CD4-positive, alpha-beta T cell treated with Interleukin-6 for 4 hours (primary cell): Measurements from ENCODE around the gene ABHD17A.

ENCODE experiments used
- DNase-seq: peaks from one replicate; pipeline ENCODE4 v3.0.0-alpha.2; 2020; ENCODE audit warnings: mixed read lengths

Gene ABHD17A

DNA sequence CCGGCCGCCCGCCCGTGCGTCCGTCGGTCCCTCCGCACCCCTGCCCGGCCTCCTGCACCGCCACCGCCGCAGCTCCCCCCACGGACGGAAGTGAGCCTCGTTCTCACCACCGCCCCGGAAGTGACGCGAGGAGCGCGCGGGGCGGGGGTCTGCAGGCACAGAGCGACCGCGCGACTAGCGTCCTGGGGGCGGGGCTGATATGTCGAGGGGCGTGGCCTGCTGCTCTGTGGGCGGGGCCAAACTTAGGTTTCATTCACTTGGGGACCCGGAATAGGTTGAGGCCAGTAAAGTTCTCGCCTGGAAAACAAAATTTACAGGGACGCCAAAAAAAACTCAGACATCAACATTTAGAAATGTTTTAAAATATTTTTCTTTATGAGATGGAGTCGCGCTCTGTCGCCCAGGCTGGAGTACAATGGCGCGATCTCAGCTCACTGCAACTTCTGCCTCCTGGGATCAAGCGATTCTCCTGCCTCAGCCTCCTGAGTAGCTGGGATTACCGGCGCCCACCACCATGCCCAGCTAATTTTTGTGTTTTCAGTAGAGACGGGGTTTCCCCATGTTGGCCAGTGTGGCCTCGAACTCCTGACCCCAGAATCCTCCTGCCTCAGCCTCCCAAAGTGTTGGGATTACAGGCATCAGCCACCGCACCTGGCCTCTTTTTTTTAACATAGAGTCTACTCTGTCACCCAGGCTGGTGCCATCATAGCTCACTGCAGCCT, at the start of gene ABHD17A:
Gene ABHD17A, minus strand, starts transcription at position 99 of the 722 bp plus-strand sequence. CDS start 3,930 bp downstream, outside the sequence.
- DNase-seq: peak; percentile 95

DNA sequence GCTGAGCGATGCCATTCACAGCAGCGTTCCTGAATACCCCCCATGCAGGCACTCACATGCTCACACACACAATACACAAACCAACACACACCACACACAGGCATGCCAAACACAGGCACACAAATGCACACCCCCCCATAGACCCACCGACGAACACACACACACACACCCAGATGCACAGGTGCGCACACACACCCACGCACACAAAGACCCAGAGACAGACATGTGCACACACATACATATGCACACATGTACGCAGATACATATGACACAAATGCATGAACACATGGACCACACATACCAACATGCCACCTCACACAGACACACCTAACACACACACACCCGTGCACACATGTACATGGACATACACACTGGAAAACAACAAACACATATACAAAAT, 48.6 kb upstream of the ABHD17A start:
- DNase-seq: no peak

DNA sequence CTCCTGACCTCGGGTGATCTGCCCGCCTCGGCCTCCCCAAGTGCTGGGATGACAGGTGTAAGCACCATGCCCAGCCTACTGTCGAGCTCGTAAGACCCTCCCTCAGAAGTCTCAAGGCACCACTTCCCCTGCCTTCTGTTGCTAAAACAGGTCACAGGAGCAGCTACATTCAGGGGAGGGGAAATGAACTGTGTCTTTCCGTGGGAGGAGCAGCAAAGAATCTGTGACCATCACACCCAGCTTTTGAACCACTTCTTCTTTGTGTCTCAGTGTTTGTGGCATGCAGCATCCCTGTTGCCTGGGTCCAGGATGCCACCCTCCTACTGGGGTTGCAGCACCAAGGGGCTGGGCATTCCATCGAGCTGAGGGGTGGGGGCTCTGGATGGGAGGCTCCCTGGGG, 47.9 kb upstream of the ABHD17A start:
- no peak for DNase-seq

DNA sequence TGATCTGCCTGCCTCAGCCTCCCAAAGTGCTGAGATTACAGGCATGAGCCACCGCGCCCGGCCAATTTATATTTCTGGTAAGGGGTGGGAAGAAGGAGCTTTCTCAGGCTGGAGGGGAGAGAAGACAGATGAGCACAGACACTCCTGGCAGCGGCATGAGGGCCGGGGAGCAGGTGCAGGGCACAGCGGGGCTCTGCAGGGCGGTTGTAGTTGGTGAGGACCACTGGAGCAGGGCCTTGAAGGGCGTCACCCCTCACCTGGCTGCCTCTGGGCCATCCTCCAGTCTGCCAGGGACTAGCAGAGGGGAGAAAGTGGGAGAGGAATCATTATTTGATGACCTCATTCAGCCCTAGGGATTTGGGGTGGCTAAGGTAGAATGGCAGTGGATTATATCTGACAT, 47.1 kb upstream of the ABHD17A start:
- DNase-seq: no peak

DNA sequence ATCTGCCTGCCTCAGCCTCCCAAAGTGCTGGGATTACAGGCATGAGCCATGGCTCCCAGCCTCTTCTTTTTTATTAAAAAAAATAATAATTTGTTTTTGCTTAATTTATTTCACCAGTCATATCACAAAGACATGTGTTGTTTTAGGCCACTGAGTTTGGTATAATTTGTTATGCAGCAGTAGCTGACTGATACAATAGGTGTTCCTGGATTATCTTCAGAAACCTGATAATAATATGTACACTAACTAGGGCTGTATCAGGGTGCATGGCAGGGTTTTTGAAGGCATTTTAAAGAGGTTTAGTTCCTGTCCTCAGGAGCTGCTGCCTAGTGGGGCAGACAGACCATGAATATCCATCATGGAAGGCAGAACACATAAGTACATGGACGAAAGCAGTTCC, 46.1 kb upstream of the ABHD17A start:
- no peak for DNase-seq

DNA sequence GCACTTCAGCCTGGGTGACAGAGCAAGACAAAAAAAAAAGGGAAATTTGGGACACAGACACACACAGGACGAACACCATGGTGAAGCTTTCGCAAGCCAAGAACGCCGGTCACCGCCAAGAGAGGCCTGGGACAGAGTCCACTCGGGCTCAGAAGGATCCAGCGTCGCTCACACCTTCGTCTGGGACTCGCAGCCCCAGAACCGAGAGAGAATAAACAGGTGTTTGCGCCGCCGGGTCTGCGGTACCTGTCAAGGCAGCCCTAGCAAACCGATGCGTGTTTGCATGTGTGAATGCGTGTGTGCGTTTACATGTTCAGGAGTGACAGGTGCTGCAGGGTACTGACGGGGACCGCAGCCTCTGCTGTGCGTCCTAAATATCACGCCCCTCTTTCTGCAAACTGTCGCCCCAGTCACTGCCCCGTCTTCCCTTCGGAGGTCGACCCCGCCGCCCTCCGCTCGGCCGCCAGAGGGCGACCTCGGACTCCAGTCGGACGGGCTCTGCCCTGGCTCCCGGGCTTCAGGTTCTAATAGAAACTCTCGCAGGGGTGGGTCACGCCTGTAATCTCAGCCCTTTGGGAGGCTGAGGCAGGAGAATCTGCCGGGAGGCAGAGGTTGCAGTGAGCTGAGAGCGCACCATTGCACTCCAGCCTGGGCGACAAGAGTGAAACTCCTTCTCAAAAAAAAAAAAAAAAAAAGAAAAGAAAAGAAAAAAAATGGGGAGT, 43.9 kb upstream of the ABHD17A start:
- DNase-seq: peak; percentile 86

DNA sequence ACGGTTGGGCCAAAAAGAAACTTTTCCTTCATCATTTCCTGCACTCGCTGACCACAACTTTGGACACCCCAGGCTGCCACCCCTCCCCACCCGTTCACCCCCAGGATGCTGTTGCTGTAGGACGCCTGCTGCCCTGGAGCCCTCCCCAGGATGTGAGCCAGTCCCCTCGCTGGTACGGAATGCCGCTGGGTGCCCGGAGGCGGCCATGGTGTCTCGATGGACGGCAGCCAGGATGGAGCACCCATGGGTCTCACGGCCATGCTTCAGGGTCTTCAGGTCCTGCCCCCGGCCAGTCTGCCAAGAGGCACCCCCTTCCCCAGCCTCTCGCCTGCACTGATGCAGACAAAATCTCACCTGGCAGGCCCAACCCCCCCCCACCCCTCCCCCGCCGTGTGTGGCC, 40.2 kb upstream of the ABHD17A start:
- DNase-seq: no peak

DNA sequence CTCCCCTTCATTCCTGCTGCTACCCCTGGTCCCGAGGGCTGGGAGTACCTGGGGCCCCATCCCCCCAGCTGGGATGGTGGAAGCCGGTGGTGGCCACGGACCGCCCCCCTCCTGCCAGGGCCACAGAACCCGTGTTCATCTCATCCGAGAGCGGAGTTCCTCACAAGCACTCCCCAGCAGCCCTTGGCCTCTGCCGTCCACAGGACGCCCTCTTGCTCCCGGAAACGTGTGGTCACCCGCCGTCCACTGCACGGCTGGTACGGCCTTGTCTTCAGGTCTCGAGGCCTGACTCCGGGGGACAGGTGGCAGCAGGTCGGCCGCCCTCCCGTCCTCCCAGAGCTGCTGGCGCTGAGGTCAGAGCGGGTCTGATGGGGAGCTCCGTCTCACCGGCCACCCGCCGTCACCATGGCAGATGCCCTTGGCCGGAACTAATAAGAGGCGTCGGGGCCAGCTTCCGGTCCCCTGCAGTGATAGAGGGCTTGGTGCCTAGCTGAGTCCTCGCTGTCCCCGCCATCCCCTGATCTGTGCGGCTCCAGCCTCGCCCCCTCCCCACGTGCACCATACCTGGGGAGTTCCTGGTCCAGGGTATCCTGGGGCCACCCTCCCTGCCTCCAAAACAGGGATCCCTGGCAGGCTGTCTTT, 39.1 kb upstream of the ABHD17A start:
- DNase-seq: no peak

DNA sequence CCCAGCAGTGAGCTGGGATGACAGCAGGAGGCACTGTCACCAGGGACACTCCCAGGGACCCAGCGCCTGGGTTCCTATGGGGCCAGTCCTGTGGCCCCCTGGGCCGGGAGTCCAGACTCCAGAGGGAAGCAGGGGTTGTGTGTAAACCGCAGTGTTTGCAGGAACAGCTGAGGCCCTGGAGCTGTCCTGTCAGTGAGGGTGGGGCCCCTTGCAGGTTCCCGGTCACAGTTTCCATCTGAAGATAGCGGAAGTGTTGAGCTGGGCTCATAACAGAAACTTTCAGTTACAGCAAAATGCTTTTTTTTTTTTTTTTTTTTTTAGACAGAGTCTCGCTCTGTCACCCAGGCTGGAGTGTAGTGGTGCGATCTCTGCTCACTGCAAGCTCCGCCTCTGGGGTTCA, 38.0 kb upstream of the ABHD17A start:
- DNase-seq: peak; percentile 51

DNA sequence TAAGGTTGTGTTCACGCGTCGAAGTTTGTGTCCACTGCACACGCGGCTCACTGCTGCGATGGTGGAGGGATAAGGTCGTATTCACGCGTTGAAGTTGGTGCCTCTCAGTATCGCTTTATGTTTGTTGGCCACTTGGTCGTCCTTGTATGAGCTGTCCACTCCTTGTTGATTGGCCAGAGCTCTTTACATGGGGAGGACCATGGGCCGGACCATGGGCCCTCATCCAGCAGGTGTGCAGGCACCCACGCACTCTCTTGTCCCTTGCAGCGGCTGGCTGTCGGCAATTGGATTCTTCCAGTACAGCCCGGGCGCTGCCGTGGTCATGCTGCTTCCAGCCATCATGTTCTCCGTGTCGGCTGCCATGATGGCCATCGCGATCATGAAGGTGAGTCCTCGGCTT, 37.5 kb upstream of the ABHD17A start:
- DNase-seq: no peak

DNA sequence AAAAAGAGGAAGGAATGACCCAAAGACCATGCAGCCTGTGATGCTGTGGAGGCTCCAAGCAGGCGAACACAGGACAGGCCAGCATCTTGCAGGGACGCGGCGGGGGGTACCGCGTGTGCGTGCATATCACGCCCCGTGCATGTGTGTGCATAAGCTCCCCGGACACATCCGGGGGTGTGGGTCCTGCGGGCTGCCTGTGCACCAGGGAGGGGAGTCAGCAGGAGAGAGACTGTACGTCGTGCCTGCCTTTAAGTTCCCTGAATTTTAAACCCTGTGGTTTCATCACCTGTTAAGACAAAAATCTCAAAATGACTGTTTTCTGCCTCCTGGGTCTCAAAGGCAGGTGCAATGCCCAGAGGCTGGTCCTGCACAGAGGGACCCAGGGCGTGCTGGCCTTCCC, 36.5 kb upstream of the ABHD17A start:
- no peak for DNase-seq

DNA sequence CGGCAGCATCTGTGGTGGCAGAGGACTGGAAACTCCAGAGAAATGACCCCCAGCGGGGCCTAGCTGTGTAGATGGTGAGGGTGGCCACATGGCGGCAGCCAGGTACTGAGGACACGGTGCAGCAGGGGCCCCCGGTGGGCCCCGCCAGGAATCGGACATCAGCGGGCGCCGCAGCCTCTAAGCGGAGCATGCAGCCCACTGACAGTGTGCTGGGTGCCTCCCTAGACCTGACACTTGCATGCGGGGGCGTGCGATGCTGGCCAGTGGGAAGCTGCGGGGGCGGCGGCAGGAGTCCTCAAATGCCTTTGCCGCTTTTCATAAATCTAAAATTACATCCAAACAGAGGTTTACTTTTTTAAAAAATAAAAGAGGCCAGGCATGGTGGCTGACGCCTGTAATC, 36.0 kb upstream of the ABHD17A start:
- no peak for DNase-seq

DNA sequence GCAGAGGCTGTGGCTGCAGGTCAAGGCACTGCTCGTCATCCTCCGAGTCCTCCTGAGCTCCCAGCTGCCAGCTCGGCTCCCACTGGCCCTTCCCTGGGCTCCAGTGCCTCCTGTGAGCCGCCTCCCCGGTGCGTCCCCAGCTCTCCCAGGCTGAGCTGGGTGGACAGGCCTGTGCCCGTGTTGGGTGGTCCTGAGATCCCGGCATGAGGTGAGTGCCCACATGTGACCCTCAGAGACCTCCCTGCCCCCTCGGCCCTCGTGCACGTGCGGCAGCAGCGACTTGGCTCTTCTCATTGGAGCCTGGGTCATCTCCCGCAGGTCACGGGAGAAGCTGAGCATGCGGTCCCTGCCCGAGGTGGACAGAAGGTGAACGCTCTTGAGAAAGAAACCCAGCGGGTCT, 35.3 kb upstream of the ABHD17A start:
- no peak for DNase-seq

DNA sequence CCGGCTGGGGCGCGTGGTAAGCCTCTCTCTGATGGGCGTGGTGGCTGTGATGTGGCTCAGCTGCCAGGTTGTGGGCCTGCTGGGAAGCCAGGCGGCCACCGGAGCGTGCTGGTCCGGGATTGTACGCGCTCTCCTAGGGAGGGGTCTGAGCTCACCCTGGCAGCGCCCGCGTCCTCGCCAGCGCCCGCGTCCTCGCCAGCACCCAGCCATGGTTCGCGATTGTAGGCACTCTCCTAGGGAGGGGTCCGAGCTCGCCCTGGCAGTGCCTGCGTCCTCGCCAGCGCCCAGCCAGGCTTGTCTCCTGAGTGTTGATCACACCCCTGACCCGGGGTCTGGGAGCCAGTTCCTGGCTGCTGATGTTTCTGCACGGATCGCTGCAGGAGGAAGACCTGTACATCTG, 33.7 kb upstream of the ABHD17A start:
- no peak for DNase-seq

DNA sequence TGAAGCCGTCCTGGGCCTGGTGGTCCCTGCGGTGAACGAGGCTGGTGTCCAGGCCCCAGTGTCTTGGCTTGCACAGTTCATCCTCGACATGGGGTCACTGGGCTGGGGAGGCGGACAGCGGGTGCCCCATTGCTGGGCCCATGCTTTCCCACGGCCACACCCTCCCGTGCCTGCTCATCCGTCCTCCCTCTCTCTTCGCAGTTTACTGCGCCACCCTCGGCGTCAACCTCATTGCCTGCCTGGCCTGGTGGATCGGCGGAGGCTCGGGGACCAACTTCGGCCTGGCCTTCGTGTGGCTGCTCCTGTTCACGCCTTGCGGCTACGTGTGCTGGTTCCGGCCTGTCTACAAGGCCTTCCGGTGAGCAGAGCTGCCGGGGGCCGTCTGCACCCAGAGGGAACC, 32.6 kb upstream of the ABHD17A start:
- no peak for DNase-seq

DNA sequence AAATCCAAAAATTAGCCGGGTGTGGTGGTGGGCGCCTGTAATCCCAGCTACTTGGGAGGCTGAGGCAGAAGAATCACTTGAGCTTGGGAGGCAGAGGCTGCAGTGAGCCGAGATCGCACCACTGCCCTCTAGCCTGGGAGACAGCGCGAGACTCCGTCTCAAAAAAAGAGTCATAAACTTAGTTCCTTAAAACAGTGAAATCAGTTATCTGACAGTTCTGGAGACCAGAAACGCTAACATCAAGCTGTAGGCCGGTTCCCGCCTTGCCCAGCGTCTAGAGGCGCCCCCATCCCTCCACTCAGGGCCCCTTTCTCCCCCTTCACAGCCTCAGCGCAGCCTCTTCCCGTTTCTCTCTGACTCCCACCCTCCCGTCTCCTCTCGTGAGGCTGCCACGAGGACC, 31.9 kb upstream of the ABHD17A start:
- DNase-seq: no peak

DNA sequence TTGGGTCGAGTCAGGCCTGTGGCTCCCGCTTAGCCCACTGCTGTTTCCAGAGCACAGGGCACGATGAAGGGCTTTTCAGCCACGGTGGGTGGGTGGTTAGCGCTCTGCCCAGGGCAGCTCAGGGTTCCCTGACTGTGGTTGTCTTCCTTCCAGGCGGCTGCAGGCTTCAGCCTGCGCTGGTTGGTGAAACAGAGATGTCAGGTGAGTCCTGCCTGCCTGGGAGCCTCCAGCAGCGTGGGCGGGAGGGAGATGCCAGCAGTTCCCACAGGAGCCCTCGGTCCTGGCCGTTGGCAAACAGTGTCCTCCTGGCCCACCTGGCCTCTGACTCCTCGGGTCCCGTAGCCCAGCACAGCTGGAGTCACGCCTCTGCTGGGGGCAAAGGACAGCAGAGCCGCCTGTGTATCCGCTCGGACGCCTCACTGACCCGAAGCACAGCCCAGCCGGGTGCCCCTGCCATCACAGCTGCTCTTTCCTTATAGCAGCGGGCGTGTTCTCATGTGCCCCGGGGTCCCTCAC, 29.6 kb upstream of the ABHD17A start:
- no peak for DNase-seq

DNA sequence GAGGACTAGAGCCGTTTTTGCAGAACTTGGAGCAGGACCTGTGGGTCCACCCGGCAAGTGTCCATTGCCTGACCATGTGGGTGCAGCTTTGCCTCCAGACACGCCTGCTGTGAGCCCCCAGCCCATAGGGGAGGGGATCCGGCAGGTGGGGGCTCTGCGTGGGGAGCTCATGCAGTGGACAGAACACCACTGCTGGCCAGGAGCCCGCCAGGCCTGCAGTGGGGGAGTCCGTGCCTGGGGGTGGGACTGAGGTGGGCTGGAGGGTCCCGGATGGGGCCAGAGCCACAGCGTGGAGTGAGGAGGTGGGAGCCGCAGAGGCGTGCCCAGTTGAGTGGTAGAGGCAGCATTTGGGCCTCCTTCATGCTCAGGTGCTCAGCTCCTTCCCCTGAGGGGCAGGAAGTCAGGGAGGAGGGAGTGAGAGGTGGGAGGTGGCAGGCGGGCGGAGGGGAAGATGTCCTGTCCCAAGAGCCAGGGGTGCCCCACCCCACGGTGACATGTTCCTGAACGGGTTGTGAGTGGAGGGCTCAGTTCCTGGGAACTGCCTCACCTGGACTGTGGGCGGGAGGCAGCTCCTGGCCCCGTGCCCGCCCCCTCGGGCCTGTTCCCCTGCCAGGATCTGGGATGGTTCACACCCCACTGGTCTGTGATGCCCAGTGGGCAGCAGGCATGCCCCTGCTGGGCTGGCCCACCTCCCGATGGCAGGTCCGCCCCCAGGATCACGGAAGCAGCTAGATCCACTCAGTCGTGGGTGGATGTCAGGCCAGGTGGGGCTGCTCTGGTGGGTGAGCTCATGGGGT, 28.7 kb upstream of the ABHD17A start:
- DNase-seq: no peak

DNA sequence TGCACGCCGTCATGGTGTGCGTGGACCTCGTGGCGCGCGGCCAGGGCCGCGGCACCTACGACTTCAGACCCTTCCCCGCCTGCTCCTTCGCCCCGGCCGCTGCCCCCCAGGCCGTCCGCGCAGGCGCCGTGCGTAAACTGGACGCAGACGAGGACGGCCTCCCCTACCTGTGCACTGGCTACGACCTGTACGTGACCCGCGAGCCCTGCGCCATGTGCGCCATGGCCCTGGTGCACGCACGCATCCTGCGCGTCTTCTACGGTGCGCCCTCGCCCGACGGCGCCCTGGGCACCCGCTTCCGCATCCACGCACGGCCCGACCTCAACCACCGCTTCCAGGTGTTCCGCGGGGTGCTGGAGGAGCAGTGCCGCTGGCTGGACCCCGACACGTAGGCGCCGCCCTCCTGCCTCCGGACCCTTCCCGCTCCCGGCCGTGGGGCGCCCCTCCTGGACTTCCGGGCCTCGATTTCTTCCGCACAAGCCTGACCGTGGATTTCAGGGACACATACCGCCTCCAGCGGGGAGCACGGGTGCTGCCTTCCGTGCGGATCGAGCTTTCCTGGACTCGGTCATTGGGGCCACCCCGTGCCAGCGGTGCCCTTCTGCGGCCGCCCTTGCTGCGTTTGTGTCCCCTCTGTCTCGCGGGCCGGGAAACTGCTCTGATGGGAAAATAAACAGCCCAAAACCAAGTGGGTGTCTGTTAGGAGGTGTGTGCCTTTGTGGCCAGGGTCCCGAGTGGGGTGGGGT, 27.6 kb upstream of the ABHD17A start:
- no peak for DNase-seq

DNA sequence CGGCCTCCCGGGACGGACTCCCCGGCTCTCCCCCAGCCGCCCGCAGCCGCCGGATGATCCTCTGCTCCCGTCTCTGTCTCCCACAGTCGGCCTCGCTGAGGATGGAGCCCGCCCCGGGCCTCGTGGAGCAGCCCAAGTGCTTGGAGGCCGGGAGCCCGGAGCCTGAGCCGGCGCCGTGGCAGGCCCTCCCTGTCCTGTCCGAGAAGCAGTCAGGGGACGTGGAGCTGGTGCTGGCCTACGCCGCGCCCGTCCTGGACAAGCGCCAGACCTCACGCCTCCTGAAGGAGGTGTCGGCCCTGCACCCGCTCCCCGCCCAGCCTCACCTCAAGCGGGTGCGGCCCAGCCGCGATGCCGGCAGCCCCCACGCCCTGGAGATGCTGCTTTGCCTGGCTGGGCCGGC, 26.7 kb upstream of the ABHD17A start:
- DNase-seq: no peak

DNA sequence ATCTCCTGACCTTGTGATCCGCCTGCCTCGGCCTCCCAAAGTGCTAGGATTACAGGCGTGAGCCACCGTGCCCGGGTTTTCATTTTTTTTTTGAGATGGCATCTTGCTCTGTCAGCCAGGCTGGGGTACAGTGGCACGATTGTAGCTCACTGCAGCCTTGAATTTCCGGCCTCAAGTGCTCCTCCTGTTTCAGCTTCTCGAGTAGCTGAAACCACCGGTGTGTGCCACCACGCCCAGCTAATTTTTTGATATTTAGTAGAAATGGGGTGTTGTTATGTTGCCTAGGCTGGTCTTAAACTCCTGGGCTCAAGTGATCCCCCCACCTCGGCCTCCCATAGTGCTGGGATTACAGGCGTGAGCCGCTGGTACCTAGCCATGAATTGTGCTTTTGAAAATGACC, 25.8 kb upstream of the ABHD17A start:
- no peak for DNase-seq

DNA sequence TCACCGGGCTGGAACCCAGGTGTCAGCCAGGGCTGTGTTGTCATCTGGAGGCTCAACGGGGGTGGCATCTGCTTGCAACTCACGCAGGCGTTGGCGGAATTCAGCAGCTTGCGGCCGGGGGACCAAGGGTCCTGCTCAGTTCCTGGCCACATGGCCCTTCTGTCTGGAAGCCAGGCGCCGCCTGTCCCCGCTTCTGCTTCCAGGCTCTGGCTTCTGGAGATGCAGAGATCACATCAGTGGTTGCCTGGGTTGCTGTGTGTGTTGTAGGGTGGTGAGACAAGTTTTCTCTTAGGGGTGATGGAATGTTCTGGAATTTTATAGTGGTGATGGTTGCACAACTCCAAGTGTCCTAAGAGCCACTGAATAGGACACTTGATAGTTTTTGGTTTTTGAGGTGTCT, 24.9 kb upstream of the ABHD17A start:
- DNase-seq: no peak

DNA sequence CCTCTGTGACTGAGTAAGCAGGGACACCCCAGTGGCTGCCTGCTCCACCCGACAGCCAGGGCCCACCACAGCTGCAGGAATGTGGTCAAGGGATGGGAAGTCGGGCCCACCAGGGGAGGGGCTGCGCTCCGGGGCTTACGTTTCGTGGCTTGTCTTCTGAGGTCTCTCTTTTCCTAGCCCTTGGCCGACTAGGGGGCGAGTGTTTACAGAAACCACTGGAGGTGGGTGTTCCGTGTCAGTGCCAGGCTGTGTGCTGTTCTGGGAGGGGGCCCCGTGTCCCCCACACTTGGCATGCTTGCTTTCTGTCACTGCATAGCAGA, 24.4 kb upstream of the ABHD17A start:
- no peak for DNase-seq
